ENCODE measurements around the gene TMC1. TPM values are rescaled to one million over a fixed set of nuclear protein-coding genes. Genes with fewer than 3 reads are reported as not detected.
A peak's percentile ranks its signal among the peaks of the same experiment; 100 is the strongest.

Gene TMC1
- polyA plus RNA-seq, 2 of the 4 experiments (the other 2 are of a cell fraction), result 0.12 to 0.17 TPM

- ChIA-PET CTCF (interaction anchor here (1.0 to 1.6 kb wide), 8 partner anchors 14 to 537 kb away, joined by 3 to 13 read pairs (median 4); no protein-coding TSS in a partner anchor), POLR2A (no interaction called here)
- no peak overlapping the region for H3K4me3 ChIP-seq
- FAIRE-seq (no peak), ATAC-seq (peak; percentile 19 to 28; a peak in 2 of 6 replicates), DNase-seq (ENCODE audit: low read depth in 1 of 2, low spot score in 1 of 2) (no peak)
- TF ChIP-seq PHF8 (IDR thresholded peaks at IDR 0.05; ENCODE audit: borderline replicate concordance, low read depth), result no peak
- 0 out of 3 replicates have a peak, but pooled peaks have one; percentile 1 for TF ChIP-seq CTCF (IDR thresholded peaks at IDR 0.05)
- no peaks in the 10 kb centered on the region for H3K9me3 ChIP-seq
- WGBS (ENCODE audit: missing lambda C conversion rate), result 63% methylated on average over 2 of the region's 2 CpGs
- no peak overlapping the region for H3K4me2 ChIP-seq
- no peak overlapping the region for H3K27ac ChIP-seq
- 0 out of 3 replicates have a peak, but pooled peaks cover 4% of the 10 kb centered on the region for H3K4me1 ChIP-seq
Measured at GRCh38 chr9:72808446-72808768, 287.0 kb downstream of the TMC1 start.

- DNase-seq (ENCODE audit: low read depth in 1 of 2, low spot score in 1 of 2) (no peak), ATAC-seq (no peak), FAIRE-seq (no peak)
- H3K4me1 ChIP-seq, result 0 out of 3 replicates have a peak, but pooled peaks cover 4% of the 10 kb centered on the region
- ChIA-PET CTCF (interaction anchor here (1.1 to 1.6 kb wide), 7 partner anchors 11 to 538 kb away, joined by 3 to 13 read pairs (median 4); no protein-coding TSS in a partner anchor), POLR2A (no interaction called here)
- 93% methylated on average over 3 of the region's 3 CpGs for WGBS (ENCODE audit: missing lambda C conversion rate)
- H3K4me3 ChIP-seq, result no peak overlapping the region
- no peak overlapping the region for H3K27ac ChIP-seq
- no peak overlapping the region for H3K4me2 ChIP-seq
- H3K9me3 ChIP-seq, result no peaks in the 10 kb centered on the region
- TF ChIP-seq HEYL (CRISPR knock-in tag; IDR thresholded peaks at IDR 0.05), result no peak
- TF ChIP-seq FOSB (CRISPR knock-in tag; IDR thresholded peaks at IDR 0.05), result no peak
- TF ChIP-seq CHD2 (IDR thresholded peaks at IDR 0.05; ENCODE audit: low read length, partially characterized antibody), result no peak
Measured at GRCh38 chr9:72809586-72809985, 288.2 kb downstream of the TMC1 start.

GRCh38 chr9:72812559-72813111, 291.2 kb downstream of the TMC1 start:
- ChIA-PET POLR2A (no interaction called here), CTCF (interaction anchor here (0.6 to 2.7 kb wide), 7 partner anchors 10 to 774 kb away, joined by 3 to 22 read pairs (median 4); no protein-coding TSS in a partner anchor)
- ATAC-seq, result no peak
- H3K9me3 ChIP-seq, result no peaks in the 10 kb centered on the region
- TF ChIP-seq EHF (CRISPR knock-in tag; IDR thresholded peaks at IDR 0.05) (no peak), JUN (IDR thresholded peaks at IDR 0.05) (no peak), FOXS1 (CRISPR knock-in tag; IDR thresholded peaks at IDR 0.05) (no peak)
- no peak overlapping the region for H3K4me2 ChIP-seq
- H3K4me3 ChIP-seq, result no peak overlapping the region
- H3K27ac ChIP-seq, result no peak overlapping the region
- no peak for DNase-seq (ENCODE audit: low read depth in 1 of 2, low spot score in 1 of 2)
- no peak for FAIRE-seq
- 50% methylated on average over 2 of the region's 2 CpGs for WGBS (ENCODE audit: missing lambda C conversion rate)
- 0 out of 3 replicates have a peak, but pooled peaks cover 4% of the 10 kb centered on the region for H3K4me1 ChIP-seq

GRCh38 chr9:72813544-72813943, 292.1 kb downstream of the TMC1 start:
- DNase-seq (ENCODE audit: low read depth in 1 of 2, low spot score in 1 of 2) (no peak), FAIRE-seq (no peak), ATAC-seq (no peak)
- ChIA-PET POLR2A (no interaction called here), CTCF (interaction anchor here (0.6 to 2.7 kb wide), 9 partner anchors 9 to 775 kb away, joined by 3 to 22 read pairs (median 4); no protein-coding TSS in a partner anchor)
- H3K27ac ChIP-seq, result no peak overlapping the region
- H3K9me3 ChIP-seq, result no peaks in the 10 kb centered on the region
- H3K4me3 ChIP-seq, result no peak overlapping the region
- H3K4me1 ChIP-seq, result 0 out of 3 replicates have a peak, but pooled peaks cover 2% of the 10 kb centered on the region
- no peak overlapping the region for H3K4me2 ChIP-seq
- no peak for TF ChIP-seq CBX8 (IDR thresholded peaks at IDR 0.05)

GRCh38 chr9:72814083-72814597, 292.7 kb downstream of the TMC1 start:
- TF ChIP-seq CHD2 (IDR thresholded peaks at IDR 0.05; ENCODE audit: low read length, partially characterized antibody) (no peak), HEYL (CRISPR knock-in tag; IDR thresholded peaks at IDR 0.05) (no peak), PBX3 (IDR thresholded peaks at IDR 0.05) (no peak), SMC3 (IDR thresholded peaks at IDR 0.05) (no peak), BCL3 (IDR thresholded peaks at IDR 0.05) (no peak), CTCF (IDR thresholded peaks at IDR 0.05) (no peak), NFE2L2 (conservative IDR thresholded peaks at IDR 0.05; ENCODE audit: low read length) (no peak)
- Histone ChIP-seq H3K9me3 (no peaks in the 10 kb centered on the region), H3K4me3 (no peak overlapping the region), H3K4me1 (no peaks in the 10 kb centered on the region), H3K27ac (no peak overlapping the region), H3K4me2 (no peak overlapping the region)
- ATAC-seq, result no peak
- DNase-seq (ENCODE audit: low read depth in 1 of 2, low spot score in 1 of 2), result no peak
- 90% methylated on average over 7 of the region's 7 CpGs for WGBS (ENCODE audit: missing lambda C conversion rate)
- FAIRE-seq, result peak; percentile 7
- ChIA-PET POLR2A (no interaction called here), CTCF (interaction anchor here (0.6 to 2.7 kb wide), 3 partner anchors 8 to 543 kb away, joined by 3 to 22 read pairs (median 3); no protein-coding TSS in a partner anchor)

Measured in A549 (cell line).